MG63 (cell line): ENCODE data around the gene POU3F3. TPM values are rescaled to one million over a fixed set of nuclear protein-coding genes. Genes with fewer than 3 reads are reported as not detected.

ENCODE experiments used
- DNase-seq: peaks from one replicate; pipeline ENCODE4 v3.0.0-alpha.2; 2020
- H3K27me3 ChIP-seq: fragments of 250-450 bp; sonication (Bioruptor Pico); 2 replicates; pipeline ENCODE4 v1.5.1; 2020; ENCODE audit warnings: mild to moderate bottlenecking, moderate library complexity
- H3K36me3 ChIP-seq: fragments of 250-450 bp; sonication (Bioruptor Pico); 2 replicates; pipeline ENCODE4 v1.5.1; 2020; ENCODE audit warnings: mild to moderate bottlenecking, moderate library complexity
- H3K4me3 ChIP-seq: fragments of 250-450 bp; sonication (Bioruptor Pico); 2 replicates; pipeline ENCODE4 v1.5.1; 2020; ENCODE audit warnings: mild to moderate bottlenecking, moderate library complexity
- H3K9me3 ChIP-seq: fragments of 250-450 bp; sonication (Bioruptor Pico); 2 replicates; pipeline ENCODE4 v1.5.1; 2020; ENCODE audit warnings: mild to moderate bottlenecking, moderate library complexity
- total RNA-seq: library from RNA; depleted of rRNA; stranded (reverse); fragments of >200 nt; shearing (Covaris generic); gene quantifications from 2 replicates; pipeline ENCODE4 v1.2.3, GENCODE V29; 2014; ENCODE audit warnings: low replicate concordance

POU3F3 gene
- total RNA-seq, 1 experiment from 2014 or later = not detected

DNA sequence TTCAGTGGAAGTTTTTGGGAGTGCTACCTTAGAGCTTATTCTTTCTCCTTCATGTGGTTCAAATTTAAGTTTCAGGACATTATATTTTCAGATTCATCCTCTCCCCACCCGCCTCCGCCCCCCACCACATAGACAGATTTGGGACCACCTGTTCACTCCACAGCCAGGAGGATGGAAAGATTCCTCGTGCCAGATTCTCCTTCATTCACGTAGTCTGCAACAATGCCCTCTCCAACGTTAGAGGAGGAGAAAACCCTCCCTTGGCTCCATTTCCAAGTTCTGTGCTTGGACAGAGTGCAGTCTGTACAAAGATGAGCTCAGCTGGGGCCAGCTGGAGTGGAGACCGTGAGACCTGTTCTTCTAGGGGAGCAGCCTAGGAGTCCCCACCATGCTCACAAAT lies 26.2 kb downstream of the POU3F3 start:
- no peaks in the 10 kb centered on the region for H3K9me3 ChIP-seq

DNA sequence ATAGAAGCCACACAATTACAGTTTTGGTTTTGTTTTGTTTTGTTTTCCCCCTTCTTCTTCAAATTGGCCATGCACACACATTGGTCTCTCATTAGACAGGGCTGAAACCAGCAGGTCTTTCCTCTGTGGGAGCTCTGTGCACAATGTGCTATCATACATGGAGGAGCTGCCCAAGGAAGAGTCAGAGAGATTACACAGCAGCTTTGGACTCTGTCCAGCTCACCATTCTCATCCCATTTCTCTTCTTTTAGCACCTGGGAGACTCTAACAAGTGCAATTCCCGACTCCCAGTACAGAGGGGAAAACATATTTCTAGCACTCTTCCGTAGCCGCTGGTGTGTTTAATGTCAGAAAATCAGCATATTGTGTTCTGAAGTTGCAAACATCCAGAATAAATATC lies 29.4 kb downstream of the POU3F3 start:
- Histone ChIP-seq H3K36me3 (no peaks in the 10 kb centered on the region), H3K9me3 (no peaks in the 10 kb centered on the region), H3K4me3 (no peak overlapping the region), H3K27me3 (peaks cover 7% of the 10 kb centered on the region; the same call in 1 of the 2 replicates)
- no peak for DNase-seq

More for the DNA sequence above, 26.2 kb downstream of the POU3F3 start:
- H3K4me3 ChIP-seq = no peak overlapping the region
- peaks cover 7% of the 10 kb centered on the region; the same call in 1 of the 2 replicates for H3K27me3 ChIP-seq
- H3K36me3 ChIP-seq = no peaks in the 10 kb centered on the region
- DNase-seq = no peak

DNA sequence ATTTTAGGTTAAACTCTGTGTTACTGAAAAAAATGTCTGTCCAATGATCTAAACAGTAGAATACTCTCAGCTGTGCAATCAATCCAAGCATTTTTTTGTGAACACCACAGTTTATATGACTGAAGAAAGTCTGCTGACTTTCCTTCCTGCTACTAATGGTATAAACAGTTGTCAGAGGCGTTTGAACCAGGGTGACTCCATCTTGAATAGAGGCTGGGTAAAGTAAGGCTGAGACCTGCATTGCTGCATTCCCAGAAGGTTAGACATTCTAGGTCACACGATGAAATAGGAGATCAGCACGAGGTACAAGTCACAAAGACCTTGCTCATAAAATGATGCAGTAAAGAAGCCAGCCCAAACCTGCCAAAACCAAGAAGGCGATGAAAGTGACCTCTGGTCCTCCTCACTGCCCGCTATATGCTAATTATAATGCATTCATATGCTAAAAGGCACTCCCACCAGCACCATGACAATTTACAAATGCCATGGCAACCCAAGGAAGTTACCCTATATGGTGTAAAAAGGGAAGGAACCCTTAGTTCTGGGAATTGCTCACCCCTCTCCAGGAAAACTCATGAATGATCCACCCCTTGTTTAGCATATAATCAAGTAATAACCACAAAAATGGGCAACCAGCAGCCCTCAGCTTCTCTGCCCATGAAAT lies 31.3 kb downstream of the POU3F3 start:
- no peaks in the 10 kb centered on the region for H3K9me3 ChIP-seq
- H3K27me3 ChIP-seq = peaks cover 7% of the 10 kb centered on the region; the same call in 1 of the 2 replicates
- H3K4me3 ChIP-seq = no peak overlapping the region
- H3K36me3 ChIP-seq = no peaks in the 10 kb centered on the region
- DNase-seq = no peak

DNA sequence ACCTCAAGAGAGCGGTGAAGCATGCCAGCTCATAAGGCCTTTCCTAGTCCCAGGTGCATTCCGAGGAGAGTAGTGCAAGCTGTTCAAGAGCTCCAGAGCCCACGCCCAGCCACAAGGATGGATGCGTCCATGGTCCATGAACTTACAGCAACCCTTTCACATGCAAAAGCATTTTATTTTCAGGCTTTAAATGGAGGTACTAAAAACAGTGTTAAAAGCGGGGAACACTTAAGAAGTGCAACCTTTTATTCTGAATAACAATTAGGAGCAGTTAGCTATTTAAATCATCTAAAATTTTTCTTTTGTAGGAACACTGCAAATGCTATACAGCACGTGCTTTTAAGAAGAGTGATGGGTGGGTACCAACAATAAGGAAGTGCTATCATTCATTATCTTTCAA lies 33.8 kb downstream of the POU3F3 start:
- no peaks in the 10 kb centered on the region for H3K9me3 ChIP-seq
- peaks cover 7% of the 10 kb centered on the region; the same call in 1 of the 2 replicates for H3K27me3 ChIP-seq
- no peaks in the 10 kb centered on the region for H3K36me3 ChIP-seq
- no peak for DNase-seq
- no peak overlapping the region for H3K4me3 ChIP-seq

DNA sequence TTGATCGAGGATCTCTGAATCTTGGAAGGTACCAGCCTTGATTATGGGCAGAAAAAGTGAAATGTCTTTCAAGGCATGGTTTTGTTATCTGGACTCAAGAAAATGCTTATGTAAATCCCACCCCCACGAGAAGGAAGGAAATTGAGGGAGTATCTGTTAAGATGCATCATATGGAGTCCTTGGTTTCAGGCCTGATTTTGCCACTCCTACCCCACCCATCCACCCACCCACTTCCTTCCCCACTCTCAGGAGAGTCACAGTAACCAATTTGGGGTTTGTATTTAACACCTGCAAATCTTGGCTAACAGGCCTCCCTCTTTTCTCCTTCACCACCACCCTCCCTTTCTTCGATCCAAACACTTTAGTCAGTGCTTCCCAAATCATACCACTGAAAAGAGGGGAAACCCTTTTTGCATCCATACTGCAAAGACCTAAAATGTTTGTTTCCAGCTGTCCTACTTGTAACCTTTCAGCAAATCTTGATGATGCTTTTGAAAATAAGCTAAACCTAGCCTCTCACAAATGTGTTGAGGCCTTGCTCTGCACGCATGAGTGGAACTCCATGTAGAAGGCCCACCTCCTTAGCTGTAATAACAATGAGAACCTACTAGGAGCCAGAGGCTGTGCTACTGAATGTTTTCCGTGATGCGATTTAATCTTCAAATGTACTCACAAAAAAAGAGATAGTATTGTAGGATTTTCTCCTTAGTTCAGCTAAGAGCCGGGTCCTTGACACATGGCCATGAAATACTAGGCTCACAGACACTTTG lies 34.8 kb downstream of the POU3F3 start:
- no peak overlapping the region for H3K4me3 ChIP-seq
- no peaks in the 10 kb centered on the region for H3K9me3 ChIP-seq
- peaks cover 3% of the 10 kb centered on the region; the same call in 1 of the 2 replicates for H3K27me3 ChIP-seq
- H3K36me3 ChIP-seq = no peaks in the 10 kb centered on the region
- DNase-seq = no peak

DNA sequence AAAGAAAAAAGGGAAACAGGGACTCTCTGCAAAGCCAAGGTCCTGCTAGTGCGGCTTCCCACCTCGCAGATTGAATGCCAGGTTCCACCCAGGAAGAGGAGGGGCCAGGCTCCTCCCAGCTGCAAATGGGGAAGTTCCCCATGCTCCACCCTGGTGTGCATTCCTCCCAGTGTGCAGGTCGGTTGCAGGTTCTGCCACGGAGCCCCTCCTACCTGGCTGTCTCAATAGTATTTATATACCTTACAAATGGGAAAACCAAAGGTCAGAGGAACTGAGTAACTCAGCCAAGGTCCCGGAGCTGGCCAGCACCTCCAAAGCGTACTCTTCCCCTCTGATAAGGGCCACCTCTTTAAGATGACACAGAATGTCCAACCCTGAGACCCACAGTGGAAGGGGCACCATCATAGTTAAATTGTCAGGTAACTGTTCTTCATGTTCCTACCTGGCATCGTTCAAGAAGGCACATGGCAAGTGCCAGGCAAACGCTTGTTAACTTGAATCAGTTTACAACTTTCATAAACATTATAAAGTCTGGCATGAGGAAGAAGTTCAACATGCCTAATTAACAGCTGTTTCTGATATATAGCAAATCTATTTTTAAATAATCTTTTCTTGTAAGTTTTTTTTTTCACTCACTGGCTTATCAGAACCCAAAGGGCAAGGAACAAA lies 35.5 kb downstream of the POU3F3 start:
- Histone ChIP-seq H3K4me3 (no peak overlapping the region), H3K9me3 (no peaks in the 10 kb centered on the region), H3K36me3 (no peaks in the 10 kb centered on the region), H3K27me3 (no peaks in the 10 kb centered on the region)
- DNase-seq = no peak

DNA sequence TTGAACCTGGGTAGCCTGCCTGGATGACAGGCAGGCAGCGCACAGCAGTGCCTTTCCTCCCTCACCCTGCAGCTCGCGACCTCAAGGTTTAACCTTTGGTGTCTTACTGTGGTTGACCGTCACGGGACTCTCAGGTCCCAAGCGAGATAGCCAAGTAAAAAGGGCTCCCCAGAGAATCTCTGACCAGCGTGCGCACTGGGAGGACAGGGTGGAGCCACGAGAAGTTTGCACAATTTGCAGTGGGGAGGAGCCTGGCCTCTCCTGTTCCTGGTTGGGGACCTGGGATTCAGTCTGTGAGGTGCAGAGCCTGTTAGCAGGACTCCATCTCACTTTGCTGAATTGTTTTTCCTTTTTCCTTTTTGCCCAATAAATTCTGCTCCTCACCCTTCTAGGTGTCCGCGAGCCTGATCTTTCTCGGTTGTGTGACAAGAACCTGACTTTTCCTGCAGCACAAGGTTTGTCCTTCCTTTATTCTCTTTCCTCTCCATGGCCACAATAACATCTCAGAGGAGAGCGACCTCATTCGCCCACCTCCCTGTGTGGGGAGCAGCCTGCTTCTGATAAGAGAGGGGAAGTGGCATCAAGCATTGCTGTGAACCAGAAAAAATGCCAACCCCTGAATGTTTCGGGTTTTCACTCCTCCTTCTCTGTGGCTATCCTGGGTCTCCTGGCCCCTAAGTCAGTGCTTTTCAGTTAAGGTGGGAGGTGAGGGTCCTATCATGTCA lies 36.2 kb downstream of the POU3F3 start:
- no peaks in the 10 kb centered on the region for H3K36me3 ChIP-seq
- no peak overlapping the region for H3K4me3 ChIP-seq
- no peaks in the 10 kb centered on the region for H3K9me3 ChIP-seq
- no peak for DNase-seq
- H3K27me3 ChIP-seq = no peaks in the 10 kb centered on the region

DNA sequence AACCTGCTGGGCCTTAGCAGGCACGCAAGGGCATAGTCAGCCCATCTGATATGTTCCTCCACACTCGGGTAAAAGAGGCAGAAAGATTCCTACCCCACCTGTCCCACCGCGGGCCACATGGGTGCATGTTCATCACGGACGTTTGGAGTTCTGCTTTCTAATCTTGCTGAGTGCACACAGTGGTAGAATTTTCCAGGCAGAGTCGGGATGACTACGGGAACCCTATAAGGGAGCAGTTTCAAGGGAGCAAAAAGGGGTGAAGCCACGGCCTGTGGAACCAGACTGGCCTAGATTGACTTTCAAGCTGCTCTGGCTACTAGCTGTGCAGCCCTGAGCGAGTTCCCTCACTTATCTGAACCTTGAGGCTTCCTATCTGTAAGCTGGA lies 36.8 kb downstream of the POU3F3 start:
- DNase-seq = no peak
- no peaks in the 10 kb centered on the region for H3K9me3 ChIP-seq
- no peak overlapping the region for H3K4me3 ChIP-seq
- no peaks in the 10 kb centered on the region for H3K36me3 ChIP-seq
- no peaks in the 10 kb centered on the region for H3K27me3 ChIP-seq

DNA sequence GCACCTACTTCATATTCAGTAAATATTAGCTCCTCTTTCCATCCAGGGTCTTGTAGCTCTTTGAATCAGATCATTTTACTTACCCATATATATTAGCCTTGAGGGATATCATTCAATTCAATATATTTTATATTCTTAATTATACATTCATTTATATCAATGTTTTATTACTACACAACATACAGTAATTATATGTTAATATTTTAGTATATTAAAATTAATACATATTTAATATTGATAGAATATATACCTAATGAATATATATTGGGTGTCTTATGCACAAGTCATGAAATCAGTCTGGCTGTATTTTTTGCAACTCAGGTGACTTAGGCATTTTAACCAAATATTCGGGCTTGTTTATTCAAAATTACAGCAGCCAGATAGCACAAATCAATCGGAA lies 37.2 kb downstream of the POU3F3 start:
- no peak for DNase-seq
- Histone ChIP-seq H3K36me3 (no peaks in the 10 kb centered on the region), H3K27me3 (no peaks in the 10 kb centered on the region), H3K9me3 (no peaks in the 10 kb centered on the region), H3K4me3 (no peak overlapping the region)

DNA sequence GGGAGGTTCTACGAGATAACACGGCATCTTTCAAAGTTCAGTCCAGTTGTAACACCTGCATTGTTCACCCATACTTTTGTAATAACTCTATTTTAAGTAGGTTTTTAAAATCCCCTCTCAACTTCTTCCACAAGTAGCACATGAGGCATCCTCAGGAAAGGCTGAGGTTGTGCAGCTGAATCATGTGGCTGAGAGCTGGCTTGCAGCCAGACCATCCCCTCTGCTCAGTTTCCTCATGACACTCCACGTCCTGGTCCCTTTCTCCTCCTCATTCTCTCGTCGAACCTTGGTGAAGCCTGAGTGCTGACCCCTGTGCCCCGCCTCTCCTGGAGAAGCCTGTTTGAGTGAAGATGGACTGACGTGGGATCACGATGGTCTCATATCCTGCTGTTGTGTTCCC lies 42.5 kb downstream of the POU3F3 start:
- H3K27me3 ChIP-seq = no peaks in the 10 kb centered on the region
- no peak for DNase-seq
- H3K9me3 ChIP-seq = no peaks in the 10 kb centered on the region
- no peak overlapping the region for H3K4me3 ChIP-seq
- no peaks in the 10 kb centered on the region for H3K36me3 ChIP-seq

DNA sequence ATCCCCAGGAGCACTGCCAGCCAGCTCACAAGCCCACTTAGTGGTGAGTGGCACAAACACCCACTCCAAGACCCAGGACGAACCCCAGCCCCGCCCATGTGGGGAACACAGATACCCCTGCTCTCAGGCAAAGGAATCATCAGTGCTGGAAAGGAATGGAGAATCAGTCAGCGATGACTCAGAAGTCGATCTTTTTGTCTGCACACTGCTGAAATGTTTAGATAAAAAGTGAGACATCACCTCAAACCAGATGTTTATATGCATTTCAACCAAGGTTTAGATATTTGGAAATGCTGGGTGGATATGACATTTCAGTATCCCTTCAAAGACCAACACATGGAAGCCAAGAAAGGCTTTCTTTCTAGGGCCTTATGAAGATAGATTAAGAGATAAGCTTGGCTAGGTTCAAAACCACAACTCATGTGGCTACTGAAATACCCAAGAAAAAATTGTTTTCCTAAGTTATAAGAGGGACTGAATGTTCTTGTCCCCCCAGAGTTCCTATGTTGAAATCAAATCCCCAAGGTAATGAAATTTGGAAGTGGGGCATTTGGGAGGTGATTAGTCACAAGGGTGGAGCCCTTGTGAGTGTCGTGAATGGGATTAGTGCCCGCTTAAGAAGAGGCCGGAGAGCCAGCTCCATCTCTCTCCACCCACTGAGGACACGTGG lies 43.7 kb downstream of the POU3F3 start:
- Histone ChIP-seq H3K27me3 (no peaks in the 10 kb centered on the region), H3K9me3 (no peaks in the 10 kb centered on the region), H3K36me3 (no peaks in the 10 kb centered on the region), H3K4me3 (no peak overlapping the region)
- DNase-seq = peak; percentile 58

DNA sequence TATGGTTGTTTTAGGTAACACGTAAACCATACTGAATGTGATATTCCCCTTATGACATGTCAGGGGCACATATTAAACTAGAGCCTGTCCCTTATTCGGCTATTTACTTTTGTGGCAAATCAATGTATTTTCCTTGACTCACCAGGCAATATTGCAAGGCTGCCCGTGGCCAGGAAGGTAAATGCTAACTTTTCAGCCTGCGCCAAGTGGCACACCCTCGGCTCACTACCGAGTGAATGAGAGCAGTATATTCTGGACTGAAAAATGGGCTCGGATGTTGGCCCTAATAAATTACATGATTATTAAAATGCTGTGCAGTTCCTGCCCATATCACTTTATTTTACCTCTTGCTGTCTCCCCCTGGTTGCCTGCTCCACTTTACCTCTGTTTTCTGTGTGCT lies 46.7 kb downstream of the POU3F3 start:
- no peaks in the 10 kb centered on the region for H3K36me3 ChIP-seq
- H3K9me3 ChIP-seq = no peaks in the 10 kb centered on the region
- no peak for DNase-seq
- no peaks in the 10 kb centered on the region for H3K27me3 ChIP-seq
- H3K4me3 ChIP-seq = no peak overlapping the region

DNA sequence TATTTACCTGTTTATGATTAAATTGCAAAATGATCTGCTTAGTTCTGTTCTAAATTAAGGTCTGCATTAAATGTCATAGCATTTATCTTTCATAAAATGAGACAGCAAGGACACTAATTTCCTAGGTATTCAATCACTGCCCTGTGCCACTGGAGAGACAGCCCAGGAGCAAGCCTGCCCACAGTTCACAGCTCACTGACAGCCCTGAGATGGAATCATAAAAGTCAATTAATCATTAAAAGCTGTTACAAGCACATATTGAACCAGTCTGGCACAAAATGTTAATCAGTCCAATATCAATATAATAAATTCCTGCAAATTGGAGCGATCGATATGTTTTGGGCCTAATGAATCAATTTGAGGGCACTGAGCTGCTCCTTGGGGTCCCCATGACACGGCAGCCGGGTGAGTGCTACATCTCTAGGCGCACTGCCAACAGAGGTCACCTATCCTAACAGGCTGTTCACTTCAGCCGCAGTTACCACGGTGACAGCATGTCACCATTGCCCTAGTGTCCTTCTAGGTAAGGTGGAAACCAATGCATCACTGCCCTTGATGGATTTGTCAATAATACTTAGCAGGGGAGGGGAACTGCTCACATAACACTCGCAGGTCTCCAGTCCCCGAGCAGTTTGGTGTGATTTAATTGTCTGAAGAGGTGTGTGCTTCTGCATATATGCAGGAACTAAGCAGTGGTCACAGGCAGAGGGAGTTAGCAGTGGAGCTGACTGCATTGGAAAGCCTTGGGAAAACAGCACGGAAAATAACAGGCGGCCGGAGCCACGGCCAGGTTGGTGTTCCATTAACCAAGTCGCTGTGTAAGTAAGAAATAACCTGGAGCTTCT lies 47.3 kb downstream of the POU3F3 start:
- H3K36me3 ChIP-seq = no peaks in the 10 kb centered on the region

DNA sequence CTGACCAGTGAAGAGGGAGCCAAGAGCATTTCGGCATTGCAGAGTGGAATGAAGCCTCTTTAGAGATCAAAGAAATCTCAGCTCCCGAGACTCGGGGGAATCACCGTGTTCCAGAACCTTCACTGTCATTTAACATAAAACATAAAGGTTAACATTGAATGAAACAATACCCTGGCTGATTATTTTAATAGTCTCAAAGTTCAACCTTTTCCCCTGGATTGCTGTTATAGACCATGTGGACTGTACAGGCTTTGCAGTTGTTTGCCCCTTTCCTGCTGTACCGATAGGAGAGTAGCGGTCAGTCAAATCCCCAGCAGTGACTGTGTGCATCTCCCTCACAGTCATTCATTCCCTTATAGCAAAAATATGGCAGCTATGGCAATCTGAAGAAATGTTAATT lies 48.4 kb downstream of the POU3F3 start:
- Histone ChIP-seq H3K36me3 (no peaks in the 10 kb centered on the region), H3K27me3 (0 out of 2 replicates have a peak, but pooled peaks cover under 1% of the 10 kb centered on the region), H3K9me3 (no peaks in the 10 kb centered on the region), H3K4me3 (no peak overlapping the region)
- DNase-seq = no peak

More for the DNA sequence above, 47.3 kb downstream of the POU3F3 start:
- Histone ChIP-seq H3K4me3 (no peak overlapping the region), H3K9me3 (no peaks in the 10 kb centered on the region), H3K27me3 (no peaks in the 10 kb centered on the region)
- DNase-seq = no peak
